ENCODE measurements around the gene FGD5. TPM values are rescaled to one million over a fixed set of nuclear protein-coding genes. Genes with fewer than 3 reads are reported as not detected.

The FGD5 gene
- total RNA-seq, 3 donors from 2014 or later (not counting 1 experiment from before 2014, with no cell fraction given), result not detected

DNA sequence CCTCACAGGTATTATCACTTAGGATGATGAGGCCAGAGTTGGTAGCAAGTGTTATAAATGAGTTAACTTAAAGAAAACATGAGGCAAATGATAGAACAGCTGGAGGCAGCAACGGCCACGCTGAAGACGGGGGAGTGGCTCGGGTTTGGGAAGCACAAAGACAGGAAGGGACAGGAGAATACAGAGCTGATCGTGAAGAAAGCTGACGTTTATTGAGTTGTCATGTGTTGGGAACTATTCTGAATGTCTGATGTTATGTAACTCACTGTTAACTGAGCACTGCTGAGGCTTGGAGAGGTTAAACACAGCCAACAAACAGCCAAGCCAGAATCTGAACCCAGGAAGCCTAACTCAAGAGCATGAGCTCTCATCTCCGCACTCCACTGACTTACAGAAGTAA lies 42.3 kb downstream of the FGD5 start:
- peaks cover 9 to 27% of the 10 kb centered on the region in 2 donors for H3K27me3 Mint-ChIP-seq (ENCODE audit: low read depth in 2 of 2)
- no peak overlapping the region for H3K4me3 Mint-ChIP-seq
- Histone ChIP-seq H3K27ac (ENCODE audit: low read length) (no peak overlapping the region), H3K4me1 (ENCODE audit: control insufficient read depth, insufficient read depth, low read length) (no peaks in the 10 kb centered on the region), H3K36me3 (ENCODE audit: control insufficient read depth, insufficient read depth, low read length) (no peaks in the 10 kb centered on the region), H3K4me3 (ENCODE audit: low read length) (no peak overlapping the region), H3K27me3 (ENCODE audit: control insufficient read depth, insufficient read depth, low read length) (no peaks in the 10 kb centered on the region), H3K9me3 (ENCODE audit: control insufficient read depth, insufficient read depth, low read length) (no peaks in the 10 kb centered on the region)
- no peaks in the 10 kb centered on the region for H3K4me1 Mint-ChIP-seq
- intact Hi-C loops (cut with micrococcal nuclease), result no loop called here
- DNase-seq (no peak), ATAC-seq (no peak)
- H3K36me3 Mint-ChIP-seq, result no peaks in the 10 kb centered on the region
- TF ChIP-seq, protein P1, sequence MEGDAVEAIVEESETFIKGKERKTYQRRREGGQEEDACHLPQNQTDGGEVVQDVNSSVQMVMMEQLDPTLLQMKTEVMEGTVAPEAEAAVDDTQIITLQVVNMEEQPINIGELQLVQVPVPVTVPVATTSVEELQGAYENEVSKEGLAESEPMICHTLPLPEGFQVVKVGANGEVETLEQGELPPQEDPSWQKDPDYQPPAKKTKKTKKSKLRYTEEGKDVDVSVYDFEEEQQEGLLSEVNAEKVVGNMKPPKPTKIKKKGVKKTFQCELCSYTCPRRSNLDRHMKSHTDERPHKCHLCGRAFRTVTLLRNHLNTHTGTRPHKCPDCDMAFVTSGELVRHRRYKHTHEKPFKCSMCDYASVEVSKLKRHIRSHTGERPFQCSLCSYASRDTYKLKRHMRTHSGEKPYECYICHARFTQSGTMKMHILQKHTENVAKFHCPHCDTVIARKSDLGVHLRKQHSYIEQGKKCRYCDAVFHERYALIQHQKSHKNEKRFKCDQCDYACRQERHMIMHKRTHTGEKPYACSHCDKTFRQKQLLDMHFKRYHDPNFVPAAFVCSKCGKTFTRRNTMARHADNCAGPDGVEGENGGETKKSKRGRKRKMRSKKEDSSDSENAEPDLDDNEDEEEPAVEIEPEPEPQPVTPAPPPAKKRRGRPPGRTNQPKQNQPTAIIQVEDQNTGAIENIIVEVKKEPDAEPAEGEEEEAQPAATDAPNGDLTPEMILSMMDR (IDR thresholded peaks at IDR 0.05), result no peak
- 67% methylated on average over 7 of the region's 7 CpGs for WGBS (ENCODE audit: insufficient coverage)
- H3K27ac Mint-ChIP-seq, result no peak overlapping the region
- no peaks in the 10 kb centered on the region for H3K9me3 Mint-ChIP-seq

GRCh38 chr3:14861446-14862302 lies 42.9 kb downstream of the FGD5 start:
- TF ChIP-seq, protein P1 (IDR thresholded peaks at IDR 0.05), result no peak
- Histone ChIP-seq H3K27me3 (ENCODE audit: control insufficient read depth, insufficient read depth, low read length) (no peaks in the 10 kb centered on the region), H3K36me3 (ENCODE audit: control insufficient read depth, insufficient read depth, low read length) (no peaks in the 10 kb centered on the region), H3K4me3 (ENCODE audit: low read length) (no peak overlapping the region), H3K27ac (ENCODE audit: low read length) (no peak overlapping the region), H3K4me1 (ENCODE audit: control insufficient read depth, insufficient read depth, low read length) (no peaks in the 10 kb centered on the region), H3K9me3 (ENCODE audit: control insufficient read depth, insufficient read depth, low read length) (no peaks in the 10 kb centered on the region)
- Mint-ChIP-seq H3K9me3 (no peaks in the 10 kb centered on the region), H3K27me3 (ENCODE audit: low read depth in 2 of 2) (peaks cover 9 to 20% of the 10 kb centered on the region in 2 donors), H3K27ac (no peak overlapping the region), H3K4me1 (no peaks in the 10 kb centered on the region), H3K36me3 (no peaks in the 10 kb centered on the region), H3K4me3 (no peak overlapping the region)
- DNase-seq, result no peak
- intact Hi-C loops (cut with micrococcal nuclease), result no loop called here
- ATAC-seq, result no peak
- 83% methylated on average over 8 of the region's 8 CpGs for WGBS (ENCODE audit: insufficient coverage)

- whole genome bisulfite sequencing (ENCODE audit: insufficient coverage), result 90% methylated on average over 4 of the region's 4 CpGs
- H3K36me3 ChIP-seq (ENCODE audit: control insufficient read depth, insufficient read depth, low read length), result no peaks in the 10 kb centered on the region
- H3K9me3 ChIP-seq (ENCODE audit: control insufficient read depth, insufficient read depth, low read length), result no peaks in the 10 kb centered on the region
- no peak overlapping the region for H3K4me3 Mint-ChIP-seq
- H3K4me3 ChIP-seq (ENCODE audit: low read length), result no peak overlapping the region
- DNase-seq, result no peak
- no peaks in the 10 kb centered on the region for H3K4me1 ChIP-seq (ENCODE audit: control insufficient read depth, insufficient read depth, low read length)
- TF ChIP-seq, protein P1 (IDR thresholded peaks at IDR 0.05), result no peak
- no peaks in the 10 kb centered on the region for H3K36me3 Mint-ChIP-seq
- H3K27me3 Mint-ChIP-seq (ENCODE audit: low read depth in 2 of 2), result peaks cover 9 to 14% of the 10 kb centered on the region in 2 donors
- no peaks in the 10 kb centered on the region for H3K9me3 Mint-ChIP-seq
- H3K4me1 Mint-ChIP-seq, result no peaks in the 10 kb centered on the region
- no peak overlapping the region for H3K27ac Mint-ChIP-seq
- H3K27me3 ChIP-seq (ENCODE audit: control insufficient read depth, insufficient read depth, low read length), result no peaks in the 10 kb centered on the region
- ATAC-seq, result no peak
- H3K27ac ChIP-seq (ENCODE audit: low read length), result no peak overlapping the region
- intact Hi-C loops (cut with micrococcal nuclease), result no loop called here
Observed at GRCh38 chr3:14862303-14862660, 43.5 kb downstream of the FGD5 start.

All from natural killer cell (primary cell).